ENCODE data around the gene RIPPLY3. TPM values are rescaled to one million over a fixed set of nuclear protein-coding genes. Genes with fewer than 3 reads are reported as not detected.

RIPPLY3 gene
- total and polyA plus RNA-seq, 2 experiments from 2014 or later, result 2.5 to 2.8 TPM

- no peaks in the 10 kb centered on the region for H3K9me3 Mint-ChIP-seq
- Histone ChIP-seq H4K20me1 (replicated peaks; ENCODE audit: insufficient read depth) (no peaks in the 10 kb centered on the region), H3K36me3 (ENCODE audit: insufficient read depth) (no peaks in the 10 kb centered on the region), H2AFZ (no peak overlapping the region), H3F3A (replicated peaks; ENCODE audit: low read depth) (0 out of 2 replicates have a peak, but pooled peaks cover 3% of the 10 kb centered on the region), H3K79me2 (replicated peaks; ENCODE audit: insufficient read depth) (no peaks in the 10 kb centered on the region), H3K4me3 (no peak overlapping the region), H3K9me2 (ENCODE audit: insufficient read depth) (no peaks in the 10 kb centered on the region), H3K4me2 (no peak overlapping the region), H3K4me1 (ENCODE audit: insufficient read depth) (peaks cover 27% of the 10 kb centered on the region), H3K27me3 (ENCODE audit: insufficient read depth) (no peaks in the 10 kb centered on the region), H3K27ac (ENCODE audit: low read depth) (no peak overlapping the region)
- no peak overlapping the region for H3K27ac Mint-ChIP-seq
- no peak for ATAC-seq
- TF ChIP-seq, protein P1, sequence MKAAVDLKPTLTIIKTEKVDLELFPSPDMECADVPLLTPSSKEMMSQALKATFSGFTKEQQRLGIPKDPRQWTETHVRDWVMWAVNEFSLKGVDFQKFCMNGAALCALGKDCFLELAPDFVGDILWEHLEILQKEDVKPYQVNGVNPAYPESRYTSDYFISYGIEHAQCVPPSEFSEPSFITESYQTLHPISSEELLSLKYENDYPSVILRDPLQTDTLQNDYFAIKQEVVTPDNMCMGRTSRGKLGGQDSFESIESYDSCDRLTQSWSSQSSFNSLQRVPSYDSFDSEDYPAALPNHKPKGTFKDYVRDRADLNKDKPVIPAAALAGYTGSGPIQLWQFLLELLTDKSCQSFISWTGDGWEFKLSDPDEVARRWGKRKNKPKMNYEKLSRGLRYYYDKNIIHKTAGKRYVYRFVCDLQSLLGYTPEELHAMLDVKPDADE (IDR thresholded peaks at IDR 0.05), result no peak
- TF ChIP-seq EZH2phosphoT487 (IDR thresholded peaks at IDR 0.05; ENCODE audit: unreplicated experiment) (no peak), JUNB (IDR thresholded peaks at IDR 0.05; ENCODE audit: unreplicated experiment) (no peak), STAT1 (IDR thresholded peaks at IDR 0.05; ENCODE audit: unreplicated experiment) (no peak), CREB1 (CRISPR knock-in tag; IDR thresholded peaks at IDR 0.05; ENCODE audit: low read depth) (no peak), CTCF (conservative IDR thresholded peaks at IDR 0.05; ENCODE audit: low read depth in 2 of 2) (no peak)
- H3K36me3 Mint-ChIP-seq (ENCODE audit: low read depth), result peaks cover 3% of the 10 kb centered on the region; the same call in 1 of the 3 replicates
- H3K27me3 Mint-ChIP-seq (ENCODE audit: insufficient read depth, low read depth, poor library complexity), result peaks cover 6% of the 10 kb centered on the region
- H3K4me1 Mint-ChIP-seq, result peaks cover 32% of the 10 kb centered on the region
- no peak for DNase-seq (ENCODE audit: low spot score)
- H3K4me3 Mint-ChIP-seq, result no peak overlapping the region
These were observed 56.1 kb downstream of the RIPPLY3 start for GRCh38 chr21:37062593-37062935.

DNA sequence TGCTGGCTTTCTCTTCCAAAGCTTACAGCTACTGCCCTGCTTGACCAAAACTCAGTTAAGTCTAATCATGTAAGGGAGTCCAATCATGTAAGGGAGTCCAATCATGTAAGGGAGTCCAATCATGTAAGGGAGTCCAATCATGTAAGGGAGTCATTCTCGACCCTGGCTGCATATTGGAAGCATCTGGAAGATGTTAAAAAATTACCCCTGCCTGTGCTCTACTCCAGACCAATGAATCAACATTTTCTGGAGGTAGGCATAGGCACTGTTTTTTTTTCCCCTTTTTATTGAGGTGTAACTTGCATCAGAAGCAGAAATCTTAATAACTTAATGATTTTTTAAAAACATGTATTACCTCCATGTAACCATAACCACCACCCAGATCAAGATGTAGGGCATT lies 56.9 kb downstream of the RIPPLY3 start:
- no peaks in the 10 kb centered on the region for H3F3A ChIP-seq (replicated peaks; ENCODE audit: low read depth)
- H3K27ac ChIP-seq (ENCODE audit: low read depth), result no peak overlapping the region
- no peak overlapping the region for H3K4me2 ChIP-seq
- H3K4me1 ChIP-seq (ENCODE audit: insufficient read depth), result peaks cover 19% of the 10 kb centered on the region
- H3K27me3 Mint-ChIP-seq (ENCODE audit: insufficient read depth, low read depth, poor library complexity), result peaks cover 3% of the 10 kb centered on the region
- H3K4me3 ChIP-seq, result no peak overlapping the region
- H3K36me3 Mint-ChIP-seq (ENCODE audit: low read depth), result peaks cover 7% of the 10 kb centered on the region; the same call in 2 of the 3 replicates
- no peaks in the 10 kb centered on the region for H3K9me3 Mint-ChIP-seq
- no peaks in the 10 kb centered on the region for H3K9me2 ChIP-seq (ENCODE audit: insufficient read depth)
- no peaks in the 10 kb centered on the region for H3K36me3 ChIP-seq (ENCODE audit: insufficient read depth)
- H3K27me3 ChIP-seq (ENCODE audit: insufficient read depth), result no peaks in the 10 kb centered on the region
- H3K4me3 Mint-ChIP-seq, result no peak overlapping the region
- H3K4me1 Mint-ChIP-seq, result peaks cover 24% of the 10 kb centered on the region
- ATAC-seq (no peak), DNase-seq (ENCODE audit: low spot score) (no peak)
- TF ChIP-seq ZNF114 (CRISPR knock-in tag; IDR thresholded peaks at IDR 0.05), result no peak
- TF ChIP-seq NANOG (IDR thresholded peaks at IDR 0.05; ENCODE audit: borderline replicate concordance), result no peak
- TF ChIP-seq STAT1 (IDR thresholded peaks at IDR 0.05; ENCODE audit: unreplicated experiment), result no peak
- TF ChIP-seq CTCF (conservative IDR thresholded peaks at IDR 0.05; ENCODE audit: low read depth in 2 of 2), result no peak
- no peak for TF ChIP-seq EZH2 (IDR thresholded peaks at IDR 0.05; ENCODE audit: low read depth, unreplicated experiment)
- no peaks in the 10 kb centered on the region for H3K79me2 ChIP-seq (replicated peaks; ENCODE audit: insufficient read depth)
- H3K27ac Mint-ChIP-seq, result no peak overlapping the region
- no peak overlapping the region for H2AFZ ChIP-seq
- H4K20me1 ChIP-seq (replicated peaks; ENCODE audit: insufficient read depth), result no peaks in the 10 kb centered on the region

Data from GM23338 (cell line).